Fibroblast of skin of scalp (primary cell): ENCODE measurements around the gene OOSP1. TPM values are rescaled to one million over a fixed set of nuclear protein-coding genes. Genes with fewer than 3 reads are reported as not detected.
"Not testable (repeated sequence)": the region's sequence is repeated elsewhere in the genome, so short reads cannot be mapped to it uniquely, and the experiment has no call there.

ENCODE experiments used
- DNase-seq: peaks from one replicate; pipeline ENCODE4 v3.0.0-alpha.2; 2013
- polyA plus RNA-seq, 2 experiments: library from polyadenylated mRNA; unstranded; fragments of 120-200 nt; gene quantifications; one replicate each; pipeline ENCODE4 v1.2.1, GENCODE V29; 2013; ENCODE audit not compliant: insufficient read length in 2 of 2

Gene OOSP1, protein sequence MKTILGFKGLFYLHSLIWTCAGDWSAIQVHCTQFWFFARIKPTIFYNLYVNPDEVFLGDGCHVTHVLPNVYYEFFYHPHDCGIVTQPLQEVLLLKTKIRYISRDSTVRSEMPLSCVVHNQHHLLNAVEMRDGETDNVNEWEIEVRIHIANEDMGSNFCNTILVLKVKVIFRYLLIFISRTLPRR
- not detected for polyA plus RNA-seq (2013, experiment 1 of 2; ENCODE audit: insufficient read length)
- polyA plus RNA-seq (2013, experiment 2 of 2; ENCODE audit: insufficient read length): not detected

DNA sequence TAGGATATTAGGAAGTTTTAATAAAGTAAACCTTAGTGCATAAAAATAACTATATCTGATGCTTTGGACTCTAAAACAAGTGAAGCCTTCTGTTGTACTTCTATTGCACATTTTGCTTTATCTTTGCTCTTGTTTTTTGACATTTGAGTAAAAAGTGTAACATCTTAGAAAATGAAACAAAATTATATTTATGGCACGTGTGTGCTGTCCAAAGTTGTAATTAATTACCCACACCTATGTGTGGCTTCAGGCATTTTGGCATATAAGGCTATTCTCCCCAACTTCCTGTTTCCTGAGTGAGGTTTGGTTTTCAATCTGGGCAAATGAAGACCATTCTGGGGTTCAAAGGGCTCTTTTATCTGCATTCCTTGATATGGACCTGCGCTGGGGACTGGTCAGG is at the start of gene OOSP1:
OOSP1 (plus strand) TSS at position 301 of the 400 bp plus-strand sequence; CDS start at position 324, 23 bp downstream.
- no peak for DNase-seq

DNA sequence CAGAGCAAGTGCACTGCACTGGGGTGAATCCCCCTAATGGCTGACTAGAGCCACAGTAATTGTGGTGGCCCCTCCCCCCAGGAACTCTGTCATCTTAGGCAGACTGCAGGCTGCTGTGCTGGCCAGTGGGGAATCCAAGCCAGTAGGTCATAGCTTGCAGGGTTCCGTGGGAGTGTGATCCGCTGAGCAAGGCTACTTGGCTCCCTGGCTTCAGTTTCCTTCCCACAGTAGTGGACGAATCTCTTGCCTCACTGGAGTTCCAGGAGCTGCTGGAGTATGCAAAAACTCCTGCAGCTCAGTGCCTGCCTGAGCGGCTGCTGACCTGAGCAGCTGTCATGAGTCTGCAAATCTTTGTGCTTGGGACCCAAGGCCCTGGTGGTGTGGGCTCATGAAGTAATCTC is 46.5 kb upstream of the OOSP1 start:
- DNase-seq: no peak

DNA sequence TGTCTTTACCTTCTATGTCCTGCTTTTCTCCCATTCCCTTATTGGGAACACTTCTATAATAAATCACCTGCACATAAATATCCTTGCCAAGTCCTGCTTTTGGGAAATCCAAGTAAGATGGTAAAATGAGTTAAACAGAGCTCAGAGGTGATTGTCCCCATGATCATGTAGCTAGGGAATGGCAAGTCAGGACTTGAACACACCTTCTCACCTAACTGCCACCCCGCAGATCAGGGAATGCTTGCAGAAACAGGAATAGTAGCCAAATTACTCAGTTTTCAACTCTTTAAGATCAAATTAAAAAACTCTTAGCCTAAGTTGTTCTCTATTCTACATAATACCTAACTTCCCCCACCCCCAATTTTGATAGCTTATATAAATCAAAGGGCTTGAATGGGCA is 43.6 kb upstream of the OOSP1 start:
- no peak for DNase-seq

DNA sequence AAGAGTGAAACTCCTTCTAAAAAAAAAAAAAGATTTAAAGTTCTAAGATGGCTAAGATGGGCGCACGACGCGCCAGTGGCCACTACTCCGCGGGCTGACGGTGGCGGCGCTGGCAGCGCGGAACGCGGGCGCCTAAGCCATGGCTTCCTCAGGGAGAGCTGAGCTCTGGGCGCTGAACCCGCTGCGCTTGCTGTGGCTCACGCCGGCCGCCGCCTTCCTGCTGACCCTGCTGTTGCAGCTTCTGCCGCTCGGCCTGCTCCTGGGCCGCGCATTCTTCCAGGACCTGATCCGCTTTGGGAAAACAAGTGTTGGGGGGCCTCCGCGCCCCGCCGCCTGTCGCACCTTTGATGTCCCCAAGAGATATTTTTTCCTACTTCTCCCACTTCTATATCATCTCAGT is 40.2 kb upstream of the OOSP1 start:
- no peak for DNase-seq

DNA sequence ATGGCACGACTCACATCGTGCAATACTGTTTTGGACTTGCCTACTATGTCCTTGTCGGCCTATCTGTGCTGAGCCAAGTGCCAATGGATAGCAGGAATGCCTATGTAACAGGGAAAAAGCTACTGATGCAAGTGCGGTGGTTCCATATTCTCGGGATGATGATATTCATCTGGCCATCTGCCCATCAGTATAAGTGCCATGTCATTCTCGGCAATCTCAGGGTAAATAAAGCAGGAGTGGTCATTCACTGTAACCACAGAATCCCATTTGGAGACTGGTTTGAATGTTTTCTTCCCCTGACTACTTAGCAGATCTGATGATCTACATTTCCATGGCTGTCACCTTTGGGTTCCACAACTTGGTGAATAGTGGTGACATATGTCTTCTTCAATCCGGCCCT is 39.6 kb upstream of the OOSP1 start:
- DNase-seq: no peak

DNA sequence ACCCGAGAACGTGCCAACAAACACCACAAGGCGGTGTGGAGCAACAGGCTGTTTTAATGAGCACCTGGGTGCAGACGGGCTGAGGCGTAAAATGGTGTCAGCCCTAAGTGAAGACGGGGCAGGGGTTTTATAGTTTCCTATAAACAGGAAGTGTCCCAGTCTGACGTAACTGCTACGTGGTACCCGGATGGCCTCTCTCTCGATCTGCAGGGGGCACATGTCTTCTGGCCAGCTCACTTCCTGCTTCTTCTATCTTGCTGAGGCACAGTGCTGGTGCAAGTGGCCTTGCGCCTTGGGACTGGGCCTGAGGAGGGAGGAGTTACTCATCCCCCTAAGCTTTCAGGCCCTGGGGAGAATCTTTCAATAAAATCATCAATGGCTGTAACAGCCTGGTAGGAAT is 38.7 kb upstream of the OOSP1 start:
- no peak for DNase-seq

DNA sequence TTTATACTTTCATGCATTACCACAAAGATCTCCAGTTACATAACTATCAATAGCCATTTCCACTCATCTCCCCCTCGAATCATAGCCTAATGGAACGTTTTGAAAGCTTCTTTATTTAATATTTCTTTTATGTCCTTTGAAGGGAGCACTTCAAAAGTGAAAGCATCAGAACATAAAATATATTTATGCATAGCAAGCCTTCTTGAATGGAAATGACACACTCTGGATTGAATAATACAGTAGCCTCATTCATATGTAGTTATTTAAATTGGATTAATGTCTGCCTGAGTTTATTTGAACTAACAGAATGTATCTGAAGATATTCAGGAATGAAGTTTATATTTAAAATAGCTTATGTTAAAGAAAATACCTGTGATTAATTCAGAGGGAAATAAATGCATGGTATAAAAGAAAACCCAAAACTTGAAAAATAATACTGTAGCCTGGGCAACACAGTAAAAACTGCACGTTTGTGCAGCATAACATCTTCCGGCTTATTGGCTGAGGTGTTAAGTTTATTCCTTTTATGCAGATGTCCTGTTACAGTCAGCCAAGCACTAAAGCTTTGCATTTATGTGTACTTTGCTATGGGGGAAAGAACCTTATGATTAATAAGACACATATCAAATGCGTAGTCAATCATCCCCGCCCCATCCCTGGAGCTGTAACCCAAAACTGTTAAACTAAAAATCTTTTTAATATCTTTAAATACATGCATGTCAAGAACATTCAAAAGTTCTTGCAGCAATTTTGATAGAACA is 37.7 kb upstream of the OOSP1 start:
- DNase-seq: no peak

DNA sequence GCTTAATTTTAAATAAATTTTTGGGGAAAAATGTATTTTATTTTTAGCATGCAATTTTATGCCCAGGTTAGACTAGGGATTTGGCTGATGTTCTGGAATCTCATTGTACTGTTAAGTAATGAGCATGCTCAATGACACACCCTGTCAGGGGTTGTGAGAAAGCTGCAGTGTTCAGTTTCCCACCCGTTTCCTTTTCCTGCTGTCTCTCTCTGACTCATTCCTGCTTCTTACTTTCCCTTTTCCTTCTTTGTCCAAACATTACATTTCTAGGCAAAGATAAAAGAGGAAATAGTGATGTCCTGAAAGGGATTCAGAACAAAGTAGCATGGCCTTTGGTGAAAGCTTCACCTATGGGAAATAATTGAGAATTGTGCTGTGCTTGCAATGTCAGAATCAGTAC is 36.9 kb upstream of the OOSP1 start:
- DNase-seq: no peak

DNA sequence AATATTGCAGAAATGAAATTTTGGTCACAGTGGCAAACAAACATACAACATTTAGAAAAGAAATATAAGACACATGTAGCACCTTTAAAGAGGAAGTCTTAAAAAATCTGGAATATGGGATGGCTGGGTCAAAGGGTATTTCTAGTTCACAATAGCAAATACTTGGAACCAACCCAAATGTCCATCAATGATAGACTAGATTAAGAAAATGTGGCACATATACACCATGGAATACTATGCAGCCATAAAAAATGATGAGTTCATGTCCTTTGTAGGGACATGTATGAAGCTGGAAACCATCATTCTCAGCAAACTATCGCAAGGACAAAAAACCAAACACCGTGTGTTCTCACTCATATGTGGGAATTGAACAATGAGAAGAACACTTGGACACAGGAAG is 34.7 kb upstream of the OOSP1 start:
- DNase-seq: not testable (repeated sequence)

DNA sequence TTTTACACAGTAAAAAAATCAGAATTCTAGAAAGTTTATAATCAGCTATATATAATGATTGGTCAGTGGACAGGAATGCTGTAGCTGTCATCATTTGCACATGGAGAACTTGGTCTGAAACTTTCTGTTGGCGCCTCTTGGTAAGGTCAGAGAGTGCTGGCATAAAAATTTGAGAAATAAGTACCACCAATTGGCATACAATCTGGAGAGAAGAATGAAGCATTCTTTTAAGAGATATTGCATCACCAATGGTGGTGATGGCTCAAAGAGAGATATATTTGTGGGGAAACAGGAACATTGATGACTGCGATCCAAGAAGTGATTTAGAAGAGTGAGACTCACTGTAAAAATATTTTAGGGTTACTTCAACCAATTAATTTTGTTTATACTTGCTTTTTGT is 19.8 kb upstream of the OOSP1 start:
- DNase-seq: no peak

DNA sequence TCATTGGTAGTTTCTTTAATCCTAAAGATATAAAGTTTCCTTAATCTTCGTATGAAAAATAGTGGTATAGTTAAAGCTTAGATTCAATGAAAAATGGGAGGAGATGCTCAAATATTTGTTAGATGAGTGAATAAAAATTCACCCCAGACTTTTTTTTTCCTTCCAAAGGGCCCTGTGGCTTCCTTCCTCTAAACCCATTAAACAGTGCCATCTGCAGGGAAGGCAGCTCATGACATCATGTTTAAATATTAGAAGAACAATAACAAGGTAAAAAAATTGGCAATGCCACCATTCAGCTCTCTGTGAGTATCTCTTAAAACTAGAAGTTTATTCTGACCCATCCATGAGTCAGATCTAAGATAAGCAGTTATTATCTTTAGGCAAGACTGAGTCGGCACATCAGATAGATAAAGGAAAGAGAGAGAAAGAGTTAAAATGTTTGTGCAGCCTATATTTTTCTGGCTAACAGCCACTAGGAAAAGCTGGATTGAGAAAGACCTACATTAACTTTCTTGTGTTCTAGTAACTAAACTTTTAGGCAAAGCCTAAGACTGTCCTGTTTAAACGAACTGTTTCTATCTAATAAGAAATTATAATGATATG is 19.1 kb upstream of the OOSP1 start:
- DNase-seq: peak; percentile 20

DNA sequence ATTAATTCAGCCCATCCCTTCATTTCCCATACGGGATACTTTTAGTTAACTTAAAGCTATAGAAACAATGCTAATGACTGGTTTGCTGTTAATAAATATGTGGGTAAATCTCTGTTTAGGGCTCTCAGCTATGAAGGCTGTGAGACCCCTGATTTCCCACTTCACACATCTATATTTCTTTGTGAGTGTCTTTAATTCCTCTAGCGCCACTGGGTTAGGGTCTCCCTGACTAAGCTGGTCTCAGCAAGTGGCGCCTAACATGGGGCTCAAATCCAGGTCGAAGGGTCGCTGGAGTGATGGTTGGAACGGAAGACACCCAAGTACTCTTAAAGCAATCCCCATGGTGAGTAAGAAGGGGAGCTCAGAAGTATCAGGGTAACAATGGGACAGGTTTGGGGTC is 14.4 kb upstream of the OOSP1 start:
- no peak for DNase-seq

DNA sequence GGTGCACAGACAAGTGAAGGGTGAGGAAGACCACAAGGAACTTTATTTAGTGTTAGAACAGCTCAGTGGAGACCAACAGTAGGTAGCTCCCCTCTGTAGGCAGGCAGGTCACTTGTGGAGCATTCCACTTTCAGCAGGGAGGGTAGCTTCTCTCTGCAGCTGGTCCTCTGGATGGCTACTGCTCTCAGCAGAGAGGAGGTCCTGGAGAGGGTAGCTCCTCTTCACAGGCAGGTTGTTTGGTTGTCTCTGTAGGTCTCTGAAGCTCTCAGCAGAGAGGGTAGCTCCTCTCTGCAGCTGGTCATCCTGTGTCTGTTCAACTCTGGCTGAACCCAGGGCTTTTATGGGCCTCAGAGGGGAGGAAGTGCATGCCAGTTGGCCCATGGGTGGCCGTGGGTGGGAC is 6.5 kb upstream of the OOSP1 start:
- DNase-seq: no peak

DNA sequence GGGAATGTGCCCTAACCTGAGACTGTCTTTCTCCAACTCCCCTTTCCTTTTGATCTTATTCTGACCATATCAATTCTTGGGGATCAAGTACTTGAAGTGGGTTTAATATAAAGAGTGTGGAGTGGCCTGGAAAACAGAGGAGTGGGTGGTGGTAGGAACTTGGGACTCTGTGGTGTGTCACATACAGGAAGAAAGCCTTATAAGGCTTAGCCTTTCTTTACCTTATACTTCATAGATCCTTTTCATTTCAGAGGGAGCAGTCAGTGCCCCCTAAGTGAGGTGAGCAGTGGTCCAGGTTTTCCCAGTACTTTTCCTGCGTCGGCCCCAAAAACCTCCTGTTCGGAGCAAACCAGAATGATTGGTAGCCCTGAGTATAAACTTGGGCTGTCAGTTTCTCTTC is 486 bp downstream of the OOSP1 start:
- DNase-seq: no peak

DNA sequence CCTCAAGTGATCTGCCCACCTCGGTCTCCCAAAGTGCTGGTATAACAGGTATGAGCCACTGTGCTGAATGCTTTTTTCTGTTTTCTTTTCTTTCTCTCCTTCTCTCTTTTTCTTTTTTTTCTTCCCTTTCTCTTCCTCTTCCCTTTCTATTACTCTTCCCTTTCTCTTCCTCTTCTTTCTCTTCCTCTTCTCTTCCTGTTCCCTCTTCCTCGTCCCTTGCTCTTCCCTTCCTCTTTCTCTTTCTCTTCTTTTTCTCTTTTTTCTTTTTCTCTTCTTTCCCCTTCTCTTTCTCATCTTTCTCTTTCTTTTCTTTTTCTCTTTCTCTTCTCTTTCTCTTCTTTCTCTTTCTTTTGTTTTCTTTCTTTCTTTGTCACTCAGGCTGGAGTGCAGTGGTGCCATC is 1.2 kb downstream of the OOSP1 start:
- DNase-seq: no peak

DNA sequence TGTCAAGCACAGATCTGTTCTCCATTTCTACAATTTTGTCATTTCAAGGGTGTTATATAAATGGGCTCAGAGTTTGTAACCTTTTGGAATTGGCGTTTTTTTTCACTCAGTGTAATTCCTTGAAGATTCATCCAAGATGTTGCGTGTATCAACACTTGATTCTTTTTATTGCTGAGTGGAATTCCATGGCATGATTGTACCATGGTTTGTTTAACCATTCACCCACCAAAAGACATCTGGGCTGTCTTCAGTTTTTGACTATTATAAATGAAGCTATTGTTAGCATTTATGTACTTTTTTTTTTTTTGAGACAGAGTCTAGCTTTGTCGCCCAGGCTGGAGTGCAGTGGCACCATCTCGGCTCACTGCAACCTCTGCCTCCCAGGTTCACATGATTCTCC is 2.9 kb downstream of the OOSP1 start:
- DNase-seq: no peak

DNA sequence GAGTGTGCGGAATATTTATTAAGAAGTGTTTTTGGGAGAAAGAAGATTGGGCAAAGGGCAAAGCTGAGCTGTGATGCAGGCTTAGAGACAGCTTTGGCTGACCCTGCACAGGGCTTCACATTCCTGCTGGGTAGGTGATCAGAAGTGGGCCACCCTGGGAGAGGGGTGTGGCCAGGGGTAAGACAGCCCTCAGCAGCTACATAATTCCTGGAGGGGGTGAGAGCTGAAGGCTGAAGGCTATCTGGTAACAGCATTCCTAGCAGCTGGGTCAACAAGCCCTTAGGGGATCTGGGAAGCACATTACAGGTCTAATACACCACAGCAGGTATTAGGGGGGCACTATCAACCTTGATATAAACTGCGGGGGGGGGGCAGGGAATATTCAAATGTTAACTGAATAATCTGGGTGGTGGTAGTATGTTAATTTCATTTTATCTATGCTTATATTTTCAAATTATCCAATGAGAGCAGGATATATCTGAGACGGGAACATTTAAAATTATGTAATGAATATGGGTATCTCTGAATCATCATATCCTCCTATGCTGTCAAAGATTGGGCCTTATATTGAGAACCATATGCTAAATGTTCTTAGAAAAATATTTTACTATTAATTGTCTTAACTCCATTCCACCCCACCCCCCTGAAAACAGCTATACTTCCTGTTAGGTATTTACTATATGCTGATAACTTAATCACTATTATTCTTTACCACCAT is 5.9 kb downstream of the OOSP1 start:
- no peak for DNase-seq

DNA sequence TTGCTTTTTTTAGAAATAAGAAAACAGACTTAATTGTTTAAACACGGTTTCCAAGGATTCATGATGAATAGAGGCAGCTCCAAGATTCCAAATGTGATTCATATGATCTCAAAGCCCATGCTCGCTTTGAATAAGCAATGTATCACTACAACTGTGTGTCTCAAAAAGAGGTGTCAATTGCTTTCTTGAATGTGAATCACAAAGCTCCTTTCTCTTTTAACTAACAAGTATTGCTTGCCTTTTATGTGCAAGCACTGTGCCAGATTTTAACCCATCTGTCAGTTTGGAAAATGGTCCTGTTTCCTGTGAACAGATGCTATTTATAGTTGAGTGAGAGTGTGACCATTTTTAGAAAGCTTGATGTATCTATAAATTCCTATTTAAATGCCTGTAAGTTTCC is 6.5 kb downstream of the OOSP1 start:
- no peak for DNase-seq

DNA sequence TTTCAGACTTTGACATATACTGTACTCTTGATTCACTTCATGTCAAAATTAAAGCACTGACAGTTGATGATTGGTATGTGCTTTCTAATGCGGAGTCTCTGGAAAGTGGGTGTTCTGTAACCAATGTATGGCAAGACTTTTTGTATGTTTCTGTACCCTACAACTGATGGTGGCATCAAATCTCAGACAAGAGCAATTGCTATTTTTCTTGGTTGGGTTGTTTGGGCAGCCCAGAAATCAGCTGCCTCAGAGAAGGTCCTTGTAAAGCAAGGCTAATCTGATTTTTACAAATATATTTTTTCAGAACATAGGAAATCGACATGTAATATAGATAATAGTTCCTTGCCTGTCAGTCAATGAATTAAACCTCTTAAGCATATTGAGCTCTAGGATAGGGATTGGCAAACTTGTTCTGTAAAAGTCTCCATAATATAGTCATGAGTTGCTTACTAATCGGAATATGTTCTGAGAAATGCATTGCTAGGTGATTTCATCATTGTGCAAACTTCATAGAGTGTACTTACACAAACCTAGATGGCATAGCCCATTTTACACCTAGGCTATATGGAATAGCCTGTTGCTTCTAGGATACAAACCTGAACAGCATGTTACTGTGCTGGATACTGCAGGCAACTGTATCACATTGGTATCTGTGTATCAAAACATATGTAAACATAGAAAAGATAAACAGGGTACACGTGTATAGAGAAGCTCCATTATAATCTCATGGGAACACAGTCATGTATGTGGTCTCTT is 15.4 kb downstream of the OOSP1 start:
- no peak for DNase-seq

DNA sequence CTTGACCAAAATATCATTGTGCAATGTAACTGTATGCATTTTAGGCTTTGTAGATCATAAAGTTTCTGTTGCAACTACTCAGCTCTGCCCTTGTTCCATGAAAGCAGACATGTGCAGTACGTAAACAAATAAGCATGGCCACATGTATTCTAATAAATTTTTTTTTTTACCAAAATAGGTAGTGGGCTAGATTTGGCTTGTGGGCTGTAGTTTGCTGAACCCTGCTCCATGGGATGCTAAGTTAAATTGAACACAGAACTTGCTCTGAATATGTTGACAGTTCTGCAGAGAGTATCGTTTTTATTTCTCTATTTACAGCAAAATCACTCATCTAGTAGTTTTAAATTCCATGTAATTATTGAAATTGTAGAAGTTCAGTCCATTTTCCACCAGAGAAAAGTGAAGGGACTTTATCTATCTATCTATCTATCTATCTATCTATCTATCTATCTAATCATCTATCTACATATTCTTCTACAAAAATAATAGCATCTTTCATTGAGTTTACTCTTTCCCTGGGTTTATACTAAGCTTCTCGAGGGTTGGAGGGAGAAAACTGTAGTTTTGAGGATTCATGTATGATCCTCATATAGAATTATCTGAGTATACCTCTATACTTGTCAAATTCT is 16.1 kb downstream of the OOSP1 start:
- no peak for DNase-seq

DNA sequence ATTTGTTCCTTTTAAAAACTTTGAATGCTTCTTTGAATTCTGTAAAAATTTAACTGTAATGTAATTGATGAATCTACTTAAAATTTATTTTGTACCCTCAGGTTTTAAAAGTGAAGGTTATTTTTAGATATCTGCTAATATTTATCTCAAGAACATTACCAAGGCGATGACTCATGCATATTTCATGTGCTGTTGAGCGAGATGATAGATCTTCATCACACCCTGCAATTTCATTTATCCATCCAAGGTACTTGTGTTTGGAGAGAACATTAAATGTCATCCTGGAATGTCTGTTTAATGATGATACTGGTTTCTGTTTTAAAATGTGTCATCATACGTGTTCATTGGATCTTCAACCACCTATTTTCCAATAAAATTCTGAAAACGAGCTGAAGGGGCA is 18.9 kb downstream of the OOSP1 start:
- DNase-seq: no peak
